OCI-LY7 (cell line): Measurements from ENCODE around the gene GRP. TPM values are rescaled to one million over a fixed set of nuclear protein-coding genes. Genes with fewer than 3 reads are reported as not detected.

ENCODE experiments used
- BruUV-seq: library from RNA; stranded (reverse); fragments of 400-500 nt; replicated peaks from 2 replicates; lab custom pipeline; 2021; lab: Mats Ljungman, UMichigan
- CTCF ChIA-PET: fragments of 300-600 bp; sonication (Branson Sonifier 250); formaldehyde crosslinking; loops from one replicate; lab custom pipeline; 2022; ENCODE audit warnings: antibody characterized with exemption; ENCODE audit not compliant: unreplicated experiment; lab: Charles Lee
- POLR2A ChIA-PET: fragments of 300-600 bp; sonication (Branson Sonifier 250); formaldehyde crosslinking; loops from one replicate; lab custom pipeline; 2022; ENCODE audit warnings: antibody characterized with exemption; lab: Charles Lee
- DNase-seq: peaks from one replicate; pipeline ENCODE4 v3.0.0-alpha.2; 2015; ENCODE audit warnings: low spot score
- H2AFZ ChIP-seq: fragments of 200-600 bp; sonication (generic), shearing (Covaris generic); 2 replicates; pipeline ENCODE4 v1.6.1; 2014; ENCODE audit warnings: mild to moderate bottlenecking, antibody characterized with exemption, low read length, moderate library complexity
- H3K27ac ChIP-seq: fragments of 200-600 bp; sonication (generic); 2 replicates; pipeline ENCODE4 v1.5.1; 2014; ENCODE audit warnings: mixed run types, low read depth, mild to moderate bottlenecking, moderate library complexity, low read length, inconsistent platforms; ENCODE audit not compliant: poor library complexity, severe bottlenecking
- H3K36me3 ChIP-seq: fragments of 200-600 bp; sonication (generic); 2 replicates; pipeline ENCODE4 v1.6.1; 2014; ENCODE audit warnings: mild to moderate bottlenecking, antibody characterized with exemption, low read length, moderate library complexity, mixed read lengths; ENCODE audit not compliant: insufficient read depth
- H3K4me1 ChIP-seq: fragments of 200-600 bp; sonication (generic); 2 replicates; pipeline ENCODE4 v1.5.1; 2014; ENCODE audit warnings: mild to moderate bottlenecking, low read length; ENCODE audit not compliant: insufficient read depth, poor library complexity, severe bottlenecking
- H3K4me2 ChIP-seq: fragments of 200-600 bp; sonication (generic); 2 replicates; pipeline ENCODE4 v1.6.1; 2014; ENCODE audit warnings: mild to moderate bottlenecking, low read length
- H3K4me3 ChIP-seq: fragments of 200-600 bp; sonication (generic); 2 replicates; pipeline ENCODE4 v1.5.1; 2014; ENCODE audit warnings: mild to moderate bottlenecking, low read depth, low read length; ENCODE audit not compliant: poor library complexity, severe bottlenecking
- H3K79me2 ChIP-seq: fragments of 200-600 bp; sonication (generic); 2 replicates; pipeline ENCODE4 v1.6.1; 2016; ENCODE audit warnings: low read depth, mild to moderate bottlenecking, low read length, moderate library complexity, mixed read lengths; ENCODE audit not compliant: insufficient read depth
- H3K9me2 ChIP-seq: fragments of 200-600 bp; sonication (generic); 2 replicates; pipeline ENCODE4 v1.6.1; 2016; ENCODE audit warnings: mild to moderate bottlenecking, low read length, mixed read lengths; ENCODE audit not compliant: insufficient read depth
- H3K9me3 ChIP-seq: fragments of 200-600 bp; sonication (generic); 2 replicates; pipeline ENCODE4 v1.6.1; 2014; ENCODE audit warnings: mild to moderate bottlenecking, mixed run types, low read length, mixed read lengths
- H4K20me1 ChIP-seq: fragments of 200-600 bp; sonication (generic); 2 replicates; pipeline ENCODE4 v1.6.1; 2014; ENCODE audit warnings: mild to moderate bottlenecking, antibody characterized with exemption, low read length, moderate library complexity, mixed read lengths; ENCODE audit not compliant: insufficient read depth
- EZH2phosphoT487 ChIP-seq: fragments of 200-600 bp; sonication (generic); IDR thresholded peaks from 2 replicates; pipeline ENCODE4 v1.6.1; 2018; ENCODE audit warnings: low read depth, borderline replicate concordance, mild to moderate bottlenecking, mixed run types, antibody characterized with exemption, low read length, moderate library complexity, mixed read lengths
- intact Hi-C: fragments of 100-400 bp; cut with micrococcal nuclease; formaldehyde crosslinking; loops from one replicate; pipeline ENCODE4 v1.10.0; 2022; ENCODE audit not compliant: unreplicated experiment
- total RNA-seq, 2 experiments: library from RNA; depleted of rRNA in 1 of 2; stranded (reverse); fragments of >200 nt in 1 of 2; shearing (Covaris generic) in 1 of 2; gene quantifications; 2 replicates each; pipeline ENCODE4 v1.2.3, GENCODE V29; 2014 to 2022
- TF ChIP-seq, protein P1 (sequence below): fragments of 200-600 bp; sonication (generic); conservative IDR thresholded peaks from 2 replicates; pipeline ENCODE4 v1.5.1; 2014; ENCODE audit warnings: mild to moderate bottlenecking, antibody characterized with exemption, low read length, moderate library complexity, mixed read lengths

The GRP gene
- total RNA-seq, 2 experiments from 2014 or later: not detected

DNA sequence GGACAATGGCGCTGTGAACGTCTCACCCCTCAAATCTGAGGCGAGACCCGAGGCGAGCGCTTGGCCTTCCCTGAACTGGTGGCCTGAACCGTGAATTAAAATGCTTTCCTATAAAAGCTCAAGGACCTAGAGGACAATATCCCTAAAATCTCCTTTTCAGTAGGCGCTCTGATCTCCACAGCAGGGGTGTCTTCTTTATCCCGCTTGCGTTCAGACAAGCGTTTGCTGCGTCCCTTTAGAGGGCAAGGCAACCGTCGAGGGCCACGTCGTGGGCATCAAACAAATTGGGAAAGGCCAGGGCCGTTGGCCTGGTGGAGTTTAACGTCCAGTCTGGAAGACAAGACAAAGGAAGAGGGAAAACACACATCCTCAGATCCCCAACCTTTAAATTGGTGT lies 54.6 kb downstream of the GRP start:
- CTCF ChIA-PET: no interaction called here
- no peaks in the 10 kb centered on the region for H3K36me3 ChIP-seq
- POLR2A ChIA-PET: interaction anchor here (0.6 kb wide), 1 partner anchor 836 kb away, joined by 10 read pairs; no protein-coding TSS in a partner anchor
- no peak for DNase-seq
- intact Hi-C loops: no loop called here
- no peak overlapping the region for H3K4me3 ChIP-seq
- no TSS peak for BruUV-seq
- H4K20me1 ChIP-seq: no peaks in the 10 kb centered on the region
- H3K79me2 ChIP-seq: no peaks in the 10 kb centered on the region
- H3K4me2 ChIP-seq: no peak overlapping the region
- H3K27ac ChIP-seq: no peak overlapping the region
- no peak for TF ChIP-seq EZH2phosphoT487
- TF ChIP-seq, protein P1, sequence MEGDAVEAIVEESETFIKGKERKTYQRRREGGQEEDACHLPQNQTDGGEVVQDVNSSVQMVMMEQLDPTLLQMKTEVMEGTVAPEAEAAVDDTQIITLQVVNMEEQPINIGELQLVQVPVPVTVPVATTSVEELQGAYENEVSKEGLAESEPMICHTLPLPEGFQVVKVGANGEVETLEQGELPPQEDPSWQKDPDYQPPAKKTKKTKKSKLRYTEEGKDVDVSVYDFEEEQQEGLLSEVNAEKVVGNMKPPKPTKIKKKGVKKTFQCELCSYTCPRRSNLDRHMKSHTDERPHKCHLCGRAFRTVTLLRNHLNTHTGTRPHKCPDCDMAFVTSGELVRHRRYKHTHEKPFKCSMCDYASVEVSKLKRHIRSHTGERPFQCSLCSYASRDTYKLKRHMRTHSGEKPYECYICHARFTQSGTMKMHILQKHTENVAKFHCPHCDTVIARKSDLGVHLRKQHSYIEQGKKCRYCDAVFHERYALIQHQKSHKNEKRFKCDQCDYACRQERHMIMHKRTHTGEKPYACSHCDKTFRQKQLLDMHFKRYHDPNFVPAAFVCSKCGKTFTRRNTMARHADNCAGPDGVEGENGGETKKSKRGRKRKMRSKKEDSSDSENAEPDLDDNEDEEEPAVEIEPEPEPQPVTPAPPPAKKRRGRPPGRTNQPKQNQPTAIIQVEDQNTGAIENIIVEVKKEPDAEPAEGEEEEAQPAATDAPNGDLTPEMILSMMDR: no peak
- H2AFZ ChIP-seq: no peak overlapping the region
- no peaks in the 10 kb centered on the region for H3K9me2 ChIP-seq
- no peaks in the 10 kb centered on the region for H3K9me3 ChIP-seq
- no peaks in the 10 kb centered on the region for H3K4me1 ChIP-seq

GRCh38 chr18:59275406-59275949 lies 55.5 kb downstream of the GRP start:
- H3K9me3 ChIP-seq: no peaks in the 10 kb centered on the region
- intact Hi-C loops: no loop called here
- no peaks in the 10 kb centered on the region for H4K20me1 ChIP-seq
- no TSS peak for BruUV-seq
- H3K79me2 ChIP-seq: no peaks in the 10 kb centered on the region
- no peak for TF ChIP-seq EZH2phosphoT487
- TF ChIP-seq, protein P1: no peak
- no peaks in the 10 kb centered on the region for H3K36me3 ChIP-seq
- H2AFZ ChIP-seq: no peak overlapping the region
- no peak for DNase-seq
- H3K27ac ChIP-seq: no peak overlapping the region
- no peaks in the 10 kb centered on the region for H3K9me2 ChIP-seq
- no peaks in the 10 kb centered on the region for H3K4me1 ChIP-seq
- ChIA-PET POLR2A (interaction anchor here (0.6 kb wide), 2 partner anchors 95 to 190 kb away, joined by 3 to 8 read pairs; no protein-coding TSS in a partner anchor), CTCF (no interaction called here)
- H3K4me2 ChIP-seq: no peak overlapping the region
- H3K4me3 ChIP-seq: no peak overlapping the region

DNA sequence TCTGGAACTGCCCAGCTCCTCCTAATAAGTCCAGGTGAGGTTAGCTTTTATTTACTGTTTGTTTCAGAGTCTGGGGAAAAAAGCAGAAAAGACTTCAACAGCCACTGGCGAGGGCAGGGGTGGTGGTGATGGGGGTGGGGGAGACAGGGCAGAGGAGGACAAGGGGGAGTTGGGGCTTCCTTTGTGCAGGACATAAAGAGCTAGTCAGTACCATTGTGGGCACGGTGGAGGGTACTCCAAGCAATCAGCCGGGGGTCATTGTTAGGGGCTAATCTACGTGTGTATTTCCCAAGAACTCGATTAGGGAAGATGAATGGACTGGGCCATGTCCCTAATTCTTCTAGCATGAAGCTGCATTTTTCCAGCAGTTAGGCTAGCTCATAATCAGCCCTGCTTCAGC lies 56.1 kb downstream of the GRP start:
- TF ChIP-seq, protein P1: no peak
- no peak for TF ChIP-seq EZH2phosphoT487
- Histone ChIP-seq H3K4me3 (no peak overlapping the region), H3K27ac (no peak overlapping the region), H3K36me3 (no peaks in the 10 kb centered on the region), H3K4me2 (no peak overlapping the region), H3K4me1 (no peaks in the 10 kb centered on the region), H3K9me3 (no peaks in the 10 kb centered on the region), H3K79me2 (no peaks in the 10 kb centered on the region), H2AFZ (no peak overlapping the region), H3K9me2 (no peaks in the 10 kb centered on the region), H4K20me1 (no peaks in the 10 kb centered on the region)
- intact Hi-C loops: no loop called here
- POLR2A ChIA-PET: interaction anchor here (0.6 kb wide), 2 partner anchors 95 to 190 kb away, joined by 3 to 8 read pairs; no protein-coding TSS in a partner anchor
- no TSS peak for BruUV-seq
- CTCF ChIA-PET: no interaction called here
- no peak for DNase-seq
